Thoracic aorta (tissue), 2 donors: ENCODE results near the gene TNIP1. TPM values are rescaled to one million over a fixed set of nuclear protein-coding genes. Genes with fewer than 3 reads are reported as not detected.

ENCODE experiments used
- ATAC-seq: fragments of 150-250 bp; one replicate; pipeline ENCODE4 v1.8.0; 2017; ENCODE audit warnings: low read depth; ENCODE audit not compliant: insufficient number of reproducible peaks, low FRiP score
- DNase-seq: peaks from one replicate; pipeline ENCODE4 v3.0.0-alpha.2; 2020; ENCODE audit warnings: low spot score
- H3K27ac ChIP-seq, 2 donors: fragments of 200-600 bp; sonication (generic); 1 replicate in 1 of 2; 2 replicates in 1 of 2; pipeline ENCODE4 v1.5.1; 2016; ENCODE audit warnings: mild to moderate bottlenecking in 2 of 2, moderate library complexity in 2 of 2
- H3K27me3 ChIP-seq: fragments of 200-600 bp; sonication (generic); replicated peaks from 2 replicates; pipeline ENCODE4 v1.6.0; 2016; ENCODE audit warnings: mild to moderate bottlenecking; ENCODE audit not compliant: insufficient read depth
- H3K36me3 ChIP-seq: fragments of 200-600 bp; sonication (generic); one replicate; pipeline ENCODE4 v1.5.1; 2016
- H3K4me1 ChIP-seq, 2 donors: fragments of 200-600 bp; sonication (generic); 1 replicate in 1 of 2; 2 replicates in 1 of 2; pipeline versions ENCODE4 v1.5.1 to v1.6.0; 2016; ENCODE audit warnings: low read depth in 2 of 2, mild to moderate bottlenecking in 1 of 2; ENCODE audit not compliant: control insufficient read depth in 1 of 2
- H3K4me3 ChIP-seq: fragments of 200-600 bp; sonication (generic); 2 replicates; pipeline ENCODE4 v1.5.1; 2016; ENCODE audit warnings: mild to moderate bottlenecking
- H3K9me3 ChIP-seq: fragments of 200-600 bp; sonication (generic); 2 replicates; pipeline ENCODE4 v1.5.1; 2016
- total RNA-seq, 2 donors: library from RNA; depleted of rRNA; stranded (reverse); fragments of >200 nt; gene quantifications; one replicate each; pipeline versions ENCODE4 v1.1.0 to v1.2.3, GENCODE V29; 2016
- TF ChIP-seq, protein P1 (sequence below): fragments of 200-600 bp; sonication (generic); IDR thresholded peaks from one replicate; pipeline ENCODE4 v1.5.1; 2019; ENCODE audit warnings: antibody characterized with exemption

The TNIP1 gene
- total RNA-seq, 2 donors from 2014 or later = 77.4 to 103 TPM

DNA sequence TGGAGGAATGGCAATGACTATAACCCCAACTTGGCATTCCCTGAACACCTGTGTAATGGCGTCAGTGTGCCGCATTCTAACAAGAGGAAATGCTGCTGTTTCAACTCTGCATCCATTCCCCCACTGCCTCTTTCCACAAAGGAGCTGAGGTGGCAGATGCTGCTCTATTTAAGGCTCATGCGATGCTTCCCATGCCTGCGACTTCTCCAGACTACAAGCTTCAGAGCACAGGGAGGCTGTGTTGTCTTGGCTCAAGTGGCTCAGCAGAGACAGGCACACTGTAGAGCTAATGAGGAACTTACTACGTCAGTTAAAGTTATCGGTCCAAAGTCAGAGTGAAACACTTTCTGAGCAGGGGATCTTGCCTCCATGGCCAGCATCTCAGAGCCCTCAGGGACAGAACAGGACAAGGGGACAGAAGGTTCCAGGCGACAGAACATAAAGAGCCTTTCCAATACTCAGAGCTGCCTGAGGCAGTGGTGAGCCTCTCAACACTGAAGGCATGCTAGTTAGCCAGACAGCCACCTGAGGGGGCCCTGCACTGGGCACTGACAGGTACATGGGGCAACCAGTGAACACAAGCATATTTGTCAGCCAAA is 21.8 kb downstream of the TNIP1 start:
- Histone ChIP-seq H3K4me1 (peaks cover 35 to 49% of the 10 kb centered on the region in 2 donors), H3K36me3 (peaks cover 49% of the 10 kb centered on the region), H3K4me3 (no peak overlapping the region), H3K27ac (no peak overlapping the region), H3K27me3 (no peaks in the 10 kb centered on the region), H3K9me3 (no peaks in the 10 kb centered on the region)
- no peak for ATAC-seq
- DNase-seq = no peak
- TF ChIP-seq, protein P1, sequence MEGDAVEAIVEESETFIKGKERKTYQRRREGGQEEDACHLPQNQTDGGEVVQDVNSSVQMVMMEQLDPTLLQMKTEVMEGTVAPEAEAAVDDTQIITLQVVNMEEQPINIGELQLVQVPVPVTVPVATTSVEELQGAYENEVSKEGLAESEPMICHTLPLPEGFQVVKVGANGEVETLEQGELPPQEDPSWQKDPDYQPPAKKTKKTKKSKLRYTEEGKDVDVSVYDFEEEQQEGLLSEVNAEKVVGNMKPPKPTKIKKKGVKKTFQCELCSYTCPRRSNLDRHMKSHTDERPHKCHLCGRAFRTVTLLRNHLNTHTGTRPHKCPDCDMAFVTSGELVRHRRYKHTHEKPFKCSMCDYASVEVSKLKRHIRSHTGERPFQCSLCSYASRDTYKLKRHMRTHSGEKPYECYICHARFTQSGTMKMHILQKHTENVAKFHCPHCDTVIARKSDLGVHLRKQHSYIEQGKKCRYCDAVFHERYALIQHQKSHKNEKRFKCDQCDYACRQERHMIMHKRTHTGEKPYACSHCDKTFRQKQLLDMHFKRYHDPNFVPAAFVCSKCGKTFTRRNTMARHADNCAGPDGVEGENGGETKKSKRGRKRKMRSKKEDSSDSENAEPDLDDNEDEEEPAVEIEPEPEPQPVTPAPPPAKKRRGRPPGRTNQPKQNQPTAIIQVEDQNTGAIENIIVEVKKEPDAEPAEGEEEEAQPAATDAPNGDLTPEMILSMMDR = no peak

DNA sequence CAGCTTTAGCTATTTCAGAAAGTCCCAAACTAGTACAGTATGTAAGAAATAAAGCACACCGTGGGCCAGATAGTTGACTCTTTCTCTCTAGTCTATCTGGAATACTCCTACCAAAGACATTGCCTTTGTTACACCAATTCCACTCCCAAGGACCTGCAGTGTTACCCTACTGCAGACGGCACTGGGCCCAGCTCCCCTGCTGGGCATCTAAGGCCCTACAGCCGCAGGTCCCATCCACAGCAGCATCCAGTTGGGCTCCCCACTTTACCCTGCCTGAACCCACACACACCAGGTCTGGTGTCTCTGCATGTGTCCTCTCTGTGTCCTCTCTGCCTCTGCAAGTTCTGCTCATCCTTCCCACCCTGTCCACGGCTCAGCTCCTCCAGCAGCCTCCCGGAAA is 22.5 kb downstream of the TNIP1 start:
- H3K36me3 ChIP-seq = peaks cover 51% of the 10 kb centered on the region
- ATAC-seq (no peak), DNase-seq (no peak)
- TF ChIP-seq, protein P1 = no peak
- no peaks in the 10 kb centered on the region for H3K27me3 ChIP-seq
- H3K27ac ChIP-seq = no peak overlapping the region
- no peaks in the 10 kb centered on the region for H3K9me3 ChIP-seq
- peaks cover 28 to 42% of the 10 kb centered on the region in 2 donors for H3K4me1 ChIP-seq
- no peak overlapping the region for H3K4me3 ChIP-seq

DNA sequence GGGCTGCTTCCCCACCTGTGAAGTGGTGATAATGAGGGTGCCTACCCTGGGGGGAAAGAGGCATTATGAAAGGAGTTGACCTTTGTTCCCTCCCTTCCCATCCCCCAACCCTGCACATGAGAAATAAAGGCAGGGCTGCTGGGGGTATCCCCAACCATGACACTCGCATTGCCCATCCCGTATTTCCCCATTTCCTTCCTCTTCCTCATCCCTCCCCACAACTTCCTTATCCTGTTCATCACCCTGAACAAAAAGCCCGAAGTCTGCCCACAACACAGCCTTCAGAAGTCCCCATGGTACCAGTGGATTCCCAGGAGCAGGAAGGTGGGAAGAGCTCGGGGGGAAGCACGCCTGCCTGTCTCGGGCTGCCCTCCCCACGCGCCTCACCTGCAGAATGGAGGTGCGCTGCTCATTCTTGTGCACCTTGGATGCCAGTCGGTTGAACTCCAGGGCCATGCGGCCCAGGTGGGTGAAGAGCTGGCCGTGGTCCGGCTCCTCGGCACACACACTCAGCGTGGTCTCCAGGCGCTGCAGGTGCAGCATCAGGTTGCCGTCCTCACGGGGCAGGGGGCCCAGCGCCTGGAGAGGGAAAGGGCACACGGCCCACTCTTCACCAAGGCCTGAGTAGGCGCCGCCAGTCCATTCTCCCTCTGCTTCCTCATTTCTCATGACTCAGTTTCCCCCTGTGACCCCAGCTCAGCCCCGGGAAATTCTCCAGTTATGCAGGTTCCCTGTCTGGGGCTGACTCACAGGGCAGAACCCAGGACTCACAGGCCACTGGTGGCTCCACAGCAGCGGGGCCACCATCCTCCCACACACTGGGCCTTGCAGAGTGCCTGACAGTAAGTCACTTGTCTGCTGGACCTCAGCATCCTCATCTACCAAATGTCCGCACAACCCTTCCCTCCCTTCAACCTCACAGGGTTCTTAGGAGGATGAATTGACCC is 24.2 kb downstream of the TNIP1 start:
- Histone ChIP-seq H3K9me3 (no peaks in the 10 kb centered on the region), H3K27ac (no peak overlapping the region), H3K4me3 (no peak overlapping the region), H3K27me3 (no peaks in the 10 kb centered on the region), H3K4me1 (peaks cover 15 to 35% of the 10 kb centered on the region in 2 donors), H3K36me3 (peaks cover 41% of the 10 kb centered on the region)
- no peak for ATAC-seq
- TF ChIP-seq, protein P1 = no peak
- no peak for DNase-seq

DNA sequence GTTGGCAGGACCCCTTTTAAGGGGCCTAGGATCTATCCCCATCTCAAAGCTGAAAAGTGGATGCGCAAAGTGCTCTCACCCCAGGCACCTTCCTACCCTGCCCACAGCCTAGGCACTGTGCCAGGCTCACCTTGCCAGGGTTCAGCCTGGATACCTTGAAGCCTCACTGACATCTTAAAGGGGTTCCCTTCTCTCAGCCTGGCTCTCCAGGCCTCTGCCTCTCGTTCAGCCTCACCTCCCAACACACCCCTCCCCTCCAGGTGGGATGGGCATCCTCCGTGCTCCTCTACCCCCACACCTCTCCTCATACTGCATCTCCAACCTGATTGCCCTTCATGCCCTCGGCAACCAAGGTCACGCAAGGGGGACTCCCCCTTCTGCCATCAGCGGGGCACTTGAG is 25.5 kb downstream of the TNIP1 start:
- Histone ChIP-seq H3K36me3 (peaks cover 46% of the 10 kb centered on the region), H3K27ac (no peak overlapping the region), H3K9me3 (no peaks in the 10 kb centered on the region), H3K4me3 (no peak overlapping the region), H3K27me3 (no peaks in the 10 kb centered on the region), H3K4me1 (peaks cover 5 to 22% of the 10 kb centered on the region in 2 donors)
- ATAC-seq = no peak
- DNase-seq = no peak
- TF ChIP-seq, protein P1 = no peak

DNA sequence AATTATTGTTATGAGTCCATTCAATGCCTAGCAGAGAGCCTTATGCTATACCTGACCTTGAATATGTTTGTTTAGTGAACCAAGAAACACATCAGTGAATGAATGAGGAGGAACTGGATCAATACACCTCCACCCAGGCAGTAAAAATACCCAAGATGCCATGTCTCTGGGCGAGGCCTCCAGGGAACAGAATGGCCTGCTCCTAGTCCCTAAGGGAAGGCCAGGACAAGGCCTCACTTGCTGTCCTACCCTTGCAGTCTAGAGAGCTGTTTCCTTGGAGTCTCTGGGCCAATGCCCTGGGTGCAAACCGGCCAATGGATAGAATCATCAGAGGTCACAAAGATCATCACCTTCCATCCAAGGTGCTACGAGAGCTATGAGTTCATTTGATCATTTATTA is 26.1 kb downstream of the TNIP1 start:
- TF ChIP-seq, protein P1 = no peak
- Histone ChIP-seq H3K4me3 (no peak overlapping the region), H3K9me3 (no peaks in the 10 kb centered on the region), H3K36me3 (peaks cover 51% of the 10 kb centered on the region), H3K4me1 (peaks cover 0 to 16% of the 10 kb centered on the region in 2 donors), H3K27ac (no peak overlapping the region), H3K27me3 (no peaks in the 10 kb centered on the region)
- ATAC-seq = no peak
- DNase-seq = no peak
